Spleen (tissue), 11 donors: ENCODE data around the gene PTPRG. TPM values are rescaled to one million over a fixed set of nuclear protein-coding genes. Genes with fewer than 3 reads are reported as not detected.

Source experiments
- DNase-seq: peaks from one replicate; pipeline ENCODE4 v3.0.0-alpha.2; 2020
- H3K27ac ChIP-seq, 8 donors: fragments of 200-600 bp; sonication (generic) in 7 of 8; 1 replicate in 4 of 8; 2 replicates in 4 of 8; pipeline versions ENCODE4 v1.5.0 to v1.8.0; 2016 to 2021; ENCODE audit warnings: inconsistent platforms in 4 of 8, mild to moderate bottlenecking in 4 of 8, moderate library complexity in 1 of 8
- H3K27me3 ChIP-seq, 7 donors: fragments of 200-600 bp; sonication (generic) in 6 of 7; replicated peaks in 1 of 7; 1 replicate in 4 of 7; 2 replicates in 3 of 7; pipeline versions ENCODE4 v1.5.0 to v1.8.0; 2016 to 2021; ENCODE audit warnings: inconsistent platforms in 3 of 7, mild to moderate bottlenecking in 1 of 7
- H3K36me3 ChIP-seq, 6 donors: fragments of 200-600 bp; sonication (generic) in 5 of 6; 1 replicate in 4 of 6; 2 replicates in 2 of 6; pipeline versions ENCODE4 v1.5.0 to v1.8.0; 2016 to 2021; ENCODE audit warnings: inconsistent platforms in 2 of 6
- H3K4me1 ChIP-seq, 6 donors: fragments of 200-600 bp; sonication (generic) in 5 of 6; 1 replicate in 3 of 6; 2 replicates in 3 of 6; pipeline versions ENCODE4 v1.5.0 to v1.8.0; 2016 to 2021; ENCODE audit warnings: inconsistent platforms in 3 of 6
- H3K4me3 ChIP-seq, 8 donors: fragments of 200-600 bp; sonication (generic) in 7 of 8; 1 replicate in 4 of 8; 2 replicates in 4 of 8; pipeline versions ENCODE4 v1.5.0 to v1.8.0; 2016 to 2021; ENCODE audit warnings: inconsistent platforms in 4 of 8, mild to moderate bottlenecking in 4 of 8, moderate library complexity in 2 of 8
- H3K9me3 ChIP-seq, 8 donors: fragments of 200-600 bp; sonication (generic) in 7 of 8; 1 replicate in 4 of 8; 2 replicates in 4 of 8; pipeline versions ENCODE4 v1.5.0 to v1.8.0; 2016 to 2021; ENCODE audit warnings: inconsistent platforms in 4 of 8
- POLR2A ChIP-seq, 3 donors: fragments of 450-650 bp; IDR thresholded peaks; one replicate each; pipeline ENCODE4 v1.5.1; 2017; ENCODE audit warnings: antibody characterized with exemption in 3 of 3, mild to moderate bottlenecking in 1 of 3
- POLR2AphosphoS5 ChIP-seq, 3 donors: sonication (generic); formaldehyde crosslinking; IDR thresholded peaks; one replicate each; pipeline ENCODE4 v1.5.1; 2017; ENCODE audit warnings: antibody characterized with exemption in 3 of 3
- WGBS, 5 donors: extraction: QIAGEN DNeasy Blood & Tissue Kit in 3 of 5; methylation state at CpG; one replicate each; pipeline versions ENCODE4 v1.1.5 to v1.1.7; 2013 to 2018; 5-methylcytosine and 5-hydroxymethylcytosine counted together
- intact Hi-C: fragments of 100-400 bp; cut with DNase I; formaldehyde crosslinking; loops from one replicate; pipeline ENCODE4 v1.15.0; 2023; ENCODE audit warnings: low total_unique reads
- polyA plus RNA-seq, 3 donors: library from polyadenylated mRNA; stranded (reverse); fragments of 200-250 nt; gene quantifications; one replicate each; pipeline ENCODE4 v1.2.1, GENCODE V29; 2013
- total RNA-seq, 7 donors: library from RNA; depleted of rRNA in 3 of 7; stranded (reverse); fragments of >200 nt in 3 of 7; fragmentation: NEBNext Ultra II Directional in 4 of 7; extraction: Animal tissue kit (Norgen Biotek cat#: 25700) in 4 of 7; gene quantifications; one replicate each; pipeline versions ENCODE4 v1.1.0 to v1.2.1, GENCODE V29; 2016 to 2021
- TF ChIP-seq, protein P1 (sequence below), 11 experiments: fragments of 200-600 bp in 7 of 11; fragments of 450-650 bp in 4 of 11; sonication (generic) in 4 of 11; IDR thresholded peaks in 8 of 11; conservative IDR thresholded peaks in 3 of 11; 1 replicate in 7 of 11; 2 replicates in 4 of 11; pipeline versions ENCODE4 v1.4.0 to v1.8.0; 2016 to 2021; ENCODE audit warnings: antibody characterized with exemption in 11 of 11, inconsistent platforms in 4 of 11, mild to moderate bottlenecking in 1 of 11
- donor health status: healthy with polysubstance abuse.
- donor health status: DM: no; HTN: no; CAD: no; lungs with moderate emphysema.
- donor health status: DM: no; HTN: no; CAD: no.
- donor health status: Bipolar disorder and iron deficiency.
- donor health status: healthy.
- donor health status: DM: no; HTN: no; CAD: no.
- donor health status: DM: yes; HTN: yes; CAD: no.

PTPRG gene
- total and polyA plus RNA-seq, 10 donors: 0.89 to 77.0 (median 34.5) TPM

DNA sequence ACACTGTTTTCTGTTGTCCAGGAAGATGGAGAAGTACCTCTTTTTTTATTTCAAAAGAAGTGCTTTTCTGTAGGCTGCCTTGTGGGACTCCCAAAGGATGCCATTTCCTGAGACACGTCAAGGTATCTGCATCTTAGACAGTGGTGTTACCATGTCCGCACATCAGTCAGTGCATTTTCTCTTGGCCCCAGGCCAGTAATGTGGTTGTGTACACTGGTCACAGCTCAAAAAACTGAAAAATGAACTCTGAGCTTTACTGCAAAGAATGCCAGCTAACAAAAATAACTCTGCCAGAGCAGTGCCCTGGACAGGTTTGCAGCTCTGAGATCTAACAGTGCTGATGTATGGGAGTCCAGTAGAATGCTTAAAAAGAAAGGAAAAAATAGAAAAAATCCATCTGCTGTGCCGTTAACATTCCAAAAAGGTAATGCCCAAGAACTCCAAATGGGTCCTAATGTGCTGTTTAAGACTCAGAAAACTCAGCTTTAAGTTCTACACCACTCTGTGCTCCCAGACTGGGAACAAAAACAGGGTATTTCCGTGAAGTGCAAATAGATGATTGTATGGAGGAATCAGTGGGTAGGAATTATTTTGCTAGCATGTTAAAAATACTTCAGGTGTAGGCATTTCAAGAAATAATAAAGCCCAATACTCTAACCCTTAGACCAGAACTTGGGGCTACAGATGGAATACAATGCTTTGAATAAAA, 496.1 kb downstream of the PTPRG start:
- Histone ChIP-seq H3K36me3 (no peaks in the 10 kb centered on the region), H3K27ac (no peak overlapping the region), H3K4me3 (no peak overlapping the region), H3K4me1 (no peaks in the 10 kb centered on the region), H3K9me3 (no peaks in the 10 kb centered on the region), H3K27me3 (no peaks in the 10 kb centered on the region)
- TF ChIP-seq, protein P1, sequence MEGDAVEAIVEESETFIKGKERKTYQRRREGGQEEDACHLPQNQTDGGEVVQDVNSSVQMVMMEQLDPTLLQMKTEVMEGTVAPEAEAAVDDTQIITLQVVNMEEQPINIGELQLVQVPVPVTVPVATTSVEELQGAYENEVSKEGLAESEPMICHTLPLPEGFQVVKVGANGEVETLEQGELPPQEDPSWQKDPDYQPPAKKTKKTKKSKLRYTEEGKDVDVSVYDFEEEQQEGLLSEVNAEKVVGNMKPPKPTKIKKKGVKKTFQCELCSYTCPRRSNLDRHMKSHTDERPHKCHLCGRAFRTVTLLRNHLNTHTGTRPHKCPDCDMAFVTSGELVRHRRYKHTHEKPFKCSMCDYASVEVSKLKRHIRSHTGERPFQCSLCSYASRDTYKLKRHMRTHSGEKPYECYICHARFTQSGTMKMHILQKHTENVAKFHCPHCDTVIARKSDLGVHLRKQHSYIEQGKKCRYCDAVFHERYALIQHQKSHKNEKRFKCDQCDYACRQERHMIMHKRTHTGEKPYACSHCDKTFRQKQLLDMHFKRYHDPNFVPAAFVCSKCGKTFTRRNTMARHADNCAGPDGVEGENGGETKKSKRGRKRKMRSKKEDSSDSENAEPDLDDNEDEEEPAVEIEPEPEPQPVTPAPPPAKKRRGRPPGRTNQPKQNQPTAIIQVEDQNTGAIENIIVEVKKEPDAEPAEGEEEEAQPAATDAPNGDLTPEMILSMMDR (IDR thresholded peaks at IDR 0.05 in 8 of 11, conservative IDR thresholded peaks at IDR 0.05 in 3 of 11): no peak
- no peak for TF ChIP-seq POLR2AphosphoS5 (IDR thresholded peaks at IDR 0.05)
- TF ChIP-seq POLR2A (IDR thresholded peaks at IDR 0.05): no peak
- 79 to 87% (median 82%) methylated on average over 4 of the region's 4 CpGs for WGBS, 5 donors
- intact Hi-C loops: no loop called here
- DNase-seq: no peak

DNA sequence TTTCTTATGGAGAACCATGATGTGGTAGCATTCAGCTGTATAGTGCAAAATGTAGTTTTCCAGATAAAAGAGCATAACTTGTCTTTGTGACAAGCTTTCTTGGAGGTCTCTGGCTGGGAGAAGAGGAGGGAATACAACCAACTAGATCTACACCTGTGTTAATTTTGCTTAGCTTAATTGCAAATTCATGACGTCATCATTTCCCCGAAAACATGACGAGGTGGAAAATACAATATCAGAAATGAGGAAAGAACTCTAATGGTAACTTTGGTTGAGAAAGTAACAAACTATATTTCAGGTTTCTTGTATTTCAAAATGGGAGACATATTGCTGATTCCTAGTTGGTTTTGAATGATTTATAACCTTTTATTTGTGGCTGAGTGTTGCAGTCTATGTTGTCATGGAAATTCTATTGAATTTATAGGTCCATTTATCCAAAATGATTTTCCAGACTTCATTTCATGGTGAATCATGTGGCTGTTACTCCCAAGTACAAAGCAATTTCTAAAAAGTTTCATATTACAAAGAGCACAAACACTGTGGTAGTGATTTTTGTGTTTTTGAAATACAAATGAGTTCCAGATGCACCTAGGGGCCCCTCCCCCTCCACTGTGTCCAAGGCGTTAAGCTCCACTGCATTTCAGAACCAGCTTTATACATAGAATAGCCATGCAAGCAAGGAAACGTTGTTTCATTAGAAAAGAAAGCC, 504.8 kb downstream of the PTPRG start:
- DNase-seq: no peak
- H3K4me3 ChIP-seq: no peak overlapping the region
- H3K27ac ChIP-seq: no peak overlapping the region
- H3K4me1 ChIP-seq: no peaks in the 10 kb centered on the region
- TF ChIP-seq, protein P1 (IDR thresholded peaks at IDR 0.05 in 8 of 11, conservative IDR thresholded peaks at IDR 0.05 in 3 of 11): no peak
- TF ChIP-seq POLR2A (IDR thresholded peaks at IDR 0.05) (no peak), POLR2AphosphoS5 (IDR thresholded peaks at IDR 0.05) (no peak)
- 78 to 91% (median 85%) methylated on average over 5 of the region's 5 CpGs for WGBS, 5 donors
- intact Hi-C loops: no loop called here
- no peaks in the 10 kb centered on the region for H3K9me3 ChIP-seq
- H3K36me3 ChIP-seq: no peaks in the 10 kb centered on the region
- H3K27me3 ChIP-seq: no peaks in the 10 kb centered on the region

- TF ChIP-seq POLR2AphosphoS5 (IDR thresholded peaks at IDR 0.05) (no peak), POLR2A (IDR thresholded peaks at IDR 0.05) (no peak)
- TF ChIP-seq, protein P1 (IDR thresholded peaks at IDR 0.05 in 8 of 11, conservative IDR thresholded peaks at IDR 0.05 in 3 of 11): no peak
- 74 to 86% (median 79%) methylated on average over 2 of the region's 2 CpGs for WGBS, 5 donors
- Histone ChIP-seq H3K27ac (no peak overlapping the region), H3K27me3 (no peaks in the 10 kb centered on the region), H3K9me3 (no peaks in the 10 kb centered on the region), H3K4me1 (no peaks in the 10 kb centered on the region), H3K4me3 (no peak overlapping the region), H3K36me3 (no peaks in the 10 kb centered on the region)
- intact Hi-C loops: no loop called here
- DNase-seq: no peak
Observed at GRCh38 chr3:62068337-62068736, 507.0 kb downstream of the PTPRG start.

GRCh38 chr3:62070891-62071290, 509.5 kb downstream of the PTPRG start:
- no peak for DNase-seq
- Histone ChIP-seq H3K27me3 (no peaks in the 10 kb centered on the region), H3K4me1 (no peaks in the 10 kb centered on the region), H3K9me3 (no peaks in the 10 kb centered on the region), H3K27ac (no peak overlapping the region), H3K4me3 (no peak overlapping the region), H3K36me3 (no peaks in the 10 kb centered on the region)
- intact Hi-C loops: no loop called here
- no peak for TF ChIP-seq POLR2A (IDR thresholded peaks at IDR 0.05)
- no peak for TF ChIP-seq POLR2AphosphoS5 (IDR thresholded peaks at IDR 0.05)
- TF ChIP-seq, protein P1 (IDR thresholded peaks at IDR 0.05 in 8 of 11, conservative IDR thresholded peaks at IDR 0.05 in 3 of 11): no peak
- 41 to 59% (median 50%) methylated on average over 7 of the region's 7 CpGs for WGBS, 5 donors
